OCI-LY7 (cell line): Measurements from ENCODE around the gene DCTN5.

ENCODE experiments used
- EZH2phosphoT487 ChIP-seq: fragments of 200-600 bp; sonication (generic); IDR thresholded peaks from 2 replicates; pipeline ENCODE4 v1.6.1; 2018; ENCODE audit warnings: low read depth, borderline replicate concordance, mild to moderate bottlenecking, mixed run types, antibody characterized with exemption, low read length, moderate library complexity, mixed read lengths
- TF ChIP-seq, protein P1 (sequence below): fragments of 200-600 bp; sonication (generic); conservative IDR thresholded peaks from 2 replicates; pipeline ENCODE4 v1.5.1; 2014; ENCODE audit warnings: mild to moderate bottlenecking, antibody characterized with exemption, low read length, moderate library complexity, mixed read lengths

DNA sequence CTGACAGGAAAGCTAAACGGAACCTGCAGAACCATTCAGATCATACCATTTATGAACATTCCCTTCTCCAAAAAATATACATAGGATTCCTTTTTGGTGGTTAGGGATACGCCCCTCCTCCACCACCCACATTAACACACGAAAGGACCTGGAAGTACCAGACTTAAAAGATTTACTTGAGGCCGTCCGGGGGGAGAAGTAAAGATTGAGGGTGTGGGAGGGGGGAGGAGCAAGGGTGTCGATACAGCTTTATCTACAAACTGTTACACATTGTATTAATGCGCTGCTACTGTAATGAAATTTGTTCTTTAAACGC is 693 bp upstream of the DCTN5 start:
- TF ChIP-seq, protein P1, sequence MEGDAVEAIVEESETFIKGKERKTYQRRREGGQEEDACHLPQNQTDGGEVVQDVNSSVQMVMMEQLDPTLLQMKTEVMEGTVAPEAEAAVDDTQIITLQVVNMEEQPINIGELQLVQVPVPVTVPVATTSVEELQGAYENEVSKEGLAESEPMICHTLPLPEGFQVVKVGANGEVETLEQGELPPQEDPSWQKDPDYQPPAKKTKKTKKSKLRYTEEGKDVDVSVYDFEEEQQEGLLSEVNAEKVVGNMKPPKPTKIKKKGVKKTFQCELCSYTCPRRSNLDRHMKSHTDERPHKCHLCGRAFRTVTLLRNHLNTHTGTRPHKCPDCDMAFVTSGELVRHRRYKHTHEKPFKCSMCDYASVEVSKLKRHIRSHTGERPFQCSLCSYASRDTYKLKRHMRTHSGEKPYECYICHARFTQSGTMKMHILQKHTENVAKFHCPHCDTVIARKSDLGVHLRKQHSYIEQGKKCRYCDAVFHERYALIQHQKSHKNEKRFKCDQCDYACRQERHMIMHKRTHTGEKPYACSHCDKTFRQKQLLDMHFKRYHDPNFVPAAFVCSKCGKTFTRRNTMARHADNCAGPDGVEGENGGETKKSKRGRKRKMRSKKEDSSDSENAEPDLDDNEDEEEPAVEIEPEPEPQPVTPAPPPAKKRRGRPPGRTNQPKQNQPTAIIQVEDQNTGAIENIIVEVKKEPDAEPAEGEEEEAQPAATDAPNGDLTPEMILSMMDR = no peak
- no peak for TF ChIP-seq EZH2phosphoT487
